Measurements from ENCODE around the gene TTC33.

The TTC33 gene

DNA sequence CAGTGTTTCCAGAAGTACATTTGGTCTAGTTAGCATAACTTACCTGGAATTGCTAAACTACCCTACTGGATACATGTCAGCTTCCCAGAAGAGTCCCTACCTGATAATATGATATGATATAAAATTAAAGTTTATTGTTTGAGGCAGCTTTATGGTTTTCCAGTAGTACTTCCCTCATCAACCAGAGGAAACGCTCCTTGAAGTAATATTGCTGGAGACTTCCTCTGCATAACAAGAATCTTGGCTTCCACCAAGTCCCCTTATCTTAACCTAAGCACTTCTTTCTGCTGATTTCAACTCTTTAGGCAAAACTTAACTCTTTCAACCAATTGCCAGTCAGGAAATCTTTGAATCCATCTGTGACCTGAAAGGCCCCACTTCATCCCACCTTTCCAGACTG lies 290.3 kb downstream of the TTC33 start:
- DNase-seq: no peak

- no peak for DNase-seq
Observed at GRCh38 chr5:40464511-40464910, 291.2 kb downstream of the TTC33 start.

Data from activated naive CD4-positive, alpha-beta T cell treated with Interleukin-2 at 50 U/mL for 16 hours (primary cell).